Gastrocnemius medialis (tissue), 4 donors: ENCODE data around the gene MEOX1. TPM values are rescaled to one million over a fixed set of nuclear protein-coding genes. Genes with fewer than 3 reads are reported as not detected.

ENCODE experiments used
- ATAC-seq, 2 donors: fragments of 150-250 bp; one replicate each; pipeline ENCODE4 v1.9.1; 2016
- DNase-seq, 2 donors: peaks; one replicate each; pipeline ENCODE4 v3.0.0-alpha.2; 2019
- H3K27ac ChIP-seq, 4 donors: fragments of 200-600 bp; sonication (generic); 1 replicate in 1 of 4; 2 replicates in 3 of 4; pipeline ENCODE4 v1.5.1; 2016 to 2018; ENCODE audit warnings: mild to moderate bottlenecking in 2 of 4, moderate library complexity in 1 of 4
- H3K27me3 ChIP-seq, 3 donors: fragments of 200-600 bp; sonication (generic) in 2 of 3; 1 replicate in 1 of 3; 2 replicates in 2 of 3; pipeline versions ENCODE4 v1.5.1 to v1.6.0; 2016 to 2019; ENCODE audit warnings: mild to moderate bottlenecking in 1 of 3, moderate library complexity in 1 of 3
- H3K36me3 ChIP-seq, 2 donors: fragments of 200-600 bp; sonication (generic) in 1 of 2; one replicate each; pipeline ENCODE4 v1.5.1; 2017 to 2018
- H3K4me1 ChIP-seq, 2 donors: fragments of 200-600 bp; sonication (generic) in 1 of 2; one replicate each; pipeline ENCODE4 v1.5.1; 2016 to 2017; ENCODE audit warnings: mild to moderate bottlenecking in 2 of 2
- H3K4me3 ChIP-seq, 4 donors: fragments of 200-600 bp; sonication (generic) in 3 of 4; 1 replicate in 1 of 4; 2 replicates in 3 of 4; pipeline ENCODE4 v1.5.1; 2016 to 2019; ENCODE audit warnings: mild to moderate bottlenecking in 2 of 4
- H3K9me3 ChIP-seq, 3 donors: fragments of 200-600 bp; sonication (generic) in 2 of 3; 1 replicate in 1 of 3; 2 replicates in 2 of 3; pipeline ENCODE4 v1.5.1; 2016 to 2019
- CTCF ChIP-seq, 5 experiments: fragments of 450-650 bp in 3 of 5; fragments of 200-600 bp in 2 of 5; sonication (generic) in 2 of 5; IDR thresholded peaks in 4 of 5; conservative IDR thresholded peaks in 1 of 5; 1 replicate in 4 of 5; 2 replicates in 1 of 5; pipeline ENCODE4 v1.5.1; 2016 to 2019; ENCODE audit warnings: antibody characterized with exemption in 5 of 5, mild to moderate bottlenecking in 3 of 5, moderate library complexity in 3 of 5
- POLR2A ChIP-seq, 2 donors: fragments of 450-650 bp; IDR thresholded peaks; one replicate each; pipeline ENCODE4 v1.6.1; 2017; ENCODE audit warnings: antibody characterized with exemption in 2 of 2, mild to moderate bottlenecking in 2 of 2, moderate library complexity in 2 of 2
- in situ Hi-C, 4 donors: fragments of 200-750 bp; cut with MboI; loops; one replicate each; pipeline versions ENCODE4 v1.15.0 to v1.8.0; 2017; ENCODE audit warnings: low sequenced_read_pairs in 4 of 4
- intact Hi-C: fragments of 100-400 bp; cut with DNase I; formaldehyde crosslinking; loops from one replicate; pipeline ENCODE4 v1.15.1; 2023; ENCODE audit warnings: low total_unique reads
- total RNA-seq, 4 donors: library from RNA; depleted of rRNA; stranded (reverse); fragments of >200 nt; gene quantifications; one replicate each; pipeline versions ENCODE4 v1.1.0 to v1.2.3, GENCODE V29; 2016

The MEOX1 gene
- total RNA-seq, 4 donors from 2014 or later: 4.0 to 12.2 (median 8.8) TPM

GRCh38 chr17:43669971-43670644 lies 8.4 kb upstream of the MEOX1 start:
- Histone ChIP-seq H3K9me3 (no peaks in the 10 kb centered on the region), H3K4me1 (peaks cover 0 to 15% of the 10 kb centered on the region in 2 donors), H3K27me3 (no peaks in the 10 kb centered on the region), H3K36me3 (no peaks in the 10 kb centered on the region), H3K4me3 (no peak overlapping the region), H3K27ac (no peak overlapping the region)
- TF ChIP-seq CTCF (IDR thresholded peaks at IDR 0.05 in 4 of 5, conservative IDR thresholded peaks at IDR 0.05 in 1 of 5) (no peak), POLR2A (IDR thresholded peaks at IDR 0.05) (no peak)
- no peak for DNase-seq
- ATAC-seq: no peak
- in situ Hi-C loops: loop anchor here (5.0 kb wide), 1 partner anchor 93 kb away; no protein-coding TSS in a partner anchor
- intact Hi-C loops: no loop called here

GRCh38 chr17:43667947-43668348 lies 6.2 kb upstream of the MEOX1 start:
- intact Hi-C loops (no loop called here), in situ Hi-C loops (no loop called here)
- Histone ChIP-seq H3K4me1 (peaks cover 0 to 15% of the 10 kb centered on the region in 2 donors), H3K27me3 (no peaks in the 10 kb centered on the region), H3K9me3 (no peaks in the 10 kb centered on the region), H3K27ac (no peak overlapping the region), H3K4me3 (no peak overlapping the region), H3K36me3 (no peaks in the 10 kb centered on the region)
- TF ChIP-seq CTCF (IDR thresholded peaks at IDR 0.05 in 4 of 5, conservative IDR thresholded peaks at IDR 0.05 in 1 of 5): no peak
- no peak for TF ChIP-seq POLR2A (IDR thresholded peaks at IDR 0.05)
- DNase-seq: no peak
- ATAC-seq: no peak

GRCh38 chr17:43667506-43667905 lies 5.8 kb upstream of the MEOX1 start:
- DNase-seq: no peak
- no peak overlapping the region for H3K27ac ChIP-seq
- TF ChIP-seq CTCF (IDR thresholded peaks at IDR 0.05 in 4 of 5, conservative IDR thresholded peaks at IDR 0.05 in 1 of 5) (no peak), POLR2A (IDR thresholded peaks at IDR 0.05) (no peak)
- in situ Hi-C loops (no loop called here), intact Hi-C loops (no loop called here)
- no peaks in the 10 kb centered on the region for H3K27me3 ChIP-seq
- ATAC-seq: no peak
- no peaks in the 10 kb centered on the region for H3K9me3 ChIP-seq
- H3K4me3 ChIP-seq: no peak overlapping the region
- H3K36me3 ChIP-seq: no peaks in the 10 kb centered on the region
- peaks cover 3 to 15% of the 10 kb centered on the region in 2 donors for H3K4me1 ChIP-seq

GRCh38 chr17:43665937-43666236 lies 4.2 kb upstream of the MEOX1 start:
- ATAC-seq (no peak), DNase-seq (no peak)
- Histone ChIP-seq H3K9me3 (no peaks in the 10 kb centered on the region), H3K36me3 (no peaks in the 10 kb centered on the region), H3K4me3 (no peak overlapping the region), H3K4me1 (peaks cover 15 to 20% of the 10 kb centered on the region in 2 donors), H3K27me3 (no peaks in the 10 kb centered on the region), H3K27ac (peak overlapping the region; percentile 37 to 76 (median 72))
- in situ Hi-C loops: no loop called here
- TF ChIP-seq POLR2A (IDR thresholded peaks at IDR 0.05) (no peak), CTCF (IDR thresholded peaks at IDR 0.05 in 4 of 5, conservative IDR thresholded peaks at IDR 0.05 in 1 of 5) (no peak)
- intact Hi-C loops: no loop called here
